ENCODE measurements around the gene PANX2.
"Not testable (repeated sequence)": the region's sequence is repeated elsewhere in the genome, so short reads cannot be mapped to it uniquely, and the experiment has no call there.

PANX2 gene

GRCh38 chr22:50197856-50198623 is 27.5 kb downstream of the PANX2 start:
- DNase-seq (ENCODE audit: low spot score) = no peak

GRCh38 chr22:50198624-50199017 is 28.1 kb downstream of the PANX2 start:
- no peak for DNase-seq (ENCODE audit: low spot score)

GRCh38 chr22:50199251-50199721 is 28.8 kb downstream of the PANX2 start:
- no peak for DNase-seq (ENCODE audit: low spot score)

GRCh38 chr22:50199829-50200460 is 29.4 kb downstream of the PANX2 start:
- DNase-seq (ENCODE audit: low spot score) = peak; percentile 45

- DNase-seq (ENCODE audit: low spot score) = peak; percentile 83
These were observed 30.1 kb downstream of the PANX2 start, which contains the start of gene SELENOO for GRCh38 chr22:50200461-50201190. SELENOO (plus strand) TSS chr22:50201011; CDS start chr22:50201037, 26 bp downstream.

- no peak for DNase-seq (ENCODE audit: low spot score)
These were observed 30.9 kb downstream of the PANX2 start for GRCh38 chr22:50201191-50202129.

- DNase-seq (ENCODE audit: low spot score) = no peak
These were observed 31.7 kb downstream of the PANX2 start for GRCh38 chr22:50202130-50202666.

- DNase-seq (ENCODE audit: low spot score) = no peak
These were observed 32.8 kb downstream of the PANX2 start for GRCh38 chr22:50203288-50203687.

- no peak for DNase-seq (ENCODE audit: low spot score)
These were observed 34.0 kb downstream of the PANX2 start for GRCh38 chr22:50204571-50204970.

- not testable (repeated sequence) for DNase-seq (ENCODE audit: low spot score)
These were observed 34.5 kb downstream of the PANX2 start for GRCh38 chr22:50204998-50205397.

- DNase-seq (ENCODE audit: low spot score) = no peak
These were observed 35.4 kb downstream of the PANX2 start for GRCh38 chr22:50205781-50206569.

- DNase-seq (ENCODE audit: low spot score) = peak; percentile 55
These were observed 36.1 kb downstream of the PANX2 start for GRCh38 chr22:50206599-50206998.

- no peak for DNase-seq (ENCODE audit: low spot score)
These were observed 37.0 kb downstream of the PANX2 start for GRCh38 chr22:50207383-50208140.

- no peak for DNase-seq (ENCODE audit: low spot score)
These were observed 38.0 kb downstream of the PANX2 start for GRCh38 chr22:50208430-50208938.

- DNase-seq (ENCODE audit: low spot score) = no peak
These were observed 38.7 kb downstream of the PANX2 start for GRCh38 chr22:50208939-50209892.

GRCh38 chr22:50209893-50210292 is 39.4 kb downstream of the PANX2 start:
- peak; percentile 61 for DNase-seq (ENCODE audit: low spot score)

- no peak for DNase-seq (ENCODE audit: low spot score)
These were observed 40.0 kb downstream of the PANX2 start for GRCh38 chr22:50210378-50211139.
